ENCODE results near the gene PNPLA5. TPM values are rescaled to one million over a fixed set of nuclear protein-coding genes. Genes with fewer than 3 reads are reported as not detected.
A peak's percentile ranks its signal among the peaks of the same experiment; 100 is the strongest.

Gene PNPLA5
- total and polyA plus RNA-seq, 2 donors (not counting 1 experiment from before 2014, with no cell fraction given) = 0.33 TPM; not detected in 1

- H3K79me2 ChIP-seq (ENCODE audit: control insufficient read depth, insufficient read depth, low read length) = no peaks in the 10 kb centered on the region
- H3K4me3 ChIP-seq (replicated peaks in 1 of 4; ENCODE audit: control extremely low read depth in 1 of 4, insufficient read depth in 1 of 4, low read depth in 3 of 4, low read length in 4 of 4) = no peak overlapping the region
- no peak overlapping the region for H2AFZ ChIP-seq (ENCODE audit: low read length)
- H3K36me3 ChIP-seq (ENCODE audit: control insufficient read depth, insufficient read depth, low read length) = no peaks in the 10 kb centered on the region
- no peak overlapping the region for H3K9ac ChIP-seq (ENCODE audit: insufficient read depth, low read length)
- TF ChIP-seq EZH2 (IDR thresholded peaks at IDR 0.05; ENCODE audit: low read length, missing control alignments) (no peak), CTCF (conservative IDR thresholded peaks at IDR 0.05 in 1 of 2, IDR thresholded peaks at IDR 0.05 in 1 of 2; ENCODE audit: low read depth in 1 of 2, low read length in 2 of 2) (no peak)
- no peaks in the 10 kb centered on the region for H3K9me3 ChIP-seq (ENCODE audit: control insufficient read depth, insufficient read depth, low read depth, low read length)
- H3K4me1 ChIP-seq (ENCODE audit: control insufficient read depth, extremely low read depth, insufficient read depth, low read length) = no peaks in the 10 kb centered on the region
- no peak for DNase-seq (ENCODE audit: low read depth in 2 of 2)
- H3K4me2 ChIP-seq (ENCODE audit: extremely low read depth, insufficient read depth, low read length) = no peak overlapping the region
- no peak overlapping the region for H3K27ac ChIP-seq (ENCODE audit: insufficient read depth, low read length)
- no peaks in the 10 kb centered on the region for H4K20me1 ChIP-seq (ENCODE audit: control insufficient read depth, extremely low read depth, insufficient read depth, low read length)
- H3K27me3 ChIP-seq (ENCODE audit: control insufficient read depth, insufficient read depth, low read length) = peaks cover 2% of the 10 kb centered on the region
Observed at GRCh38 chr22:43883719-43884415, 7.9 kb downstream of the PNPLA5 start.

DNA sequence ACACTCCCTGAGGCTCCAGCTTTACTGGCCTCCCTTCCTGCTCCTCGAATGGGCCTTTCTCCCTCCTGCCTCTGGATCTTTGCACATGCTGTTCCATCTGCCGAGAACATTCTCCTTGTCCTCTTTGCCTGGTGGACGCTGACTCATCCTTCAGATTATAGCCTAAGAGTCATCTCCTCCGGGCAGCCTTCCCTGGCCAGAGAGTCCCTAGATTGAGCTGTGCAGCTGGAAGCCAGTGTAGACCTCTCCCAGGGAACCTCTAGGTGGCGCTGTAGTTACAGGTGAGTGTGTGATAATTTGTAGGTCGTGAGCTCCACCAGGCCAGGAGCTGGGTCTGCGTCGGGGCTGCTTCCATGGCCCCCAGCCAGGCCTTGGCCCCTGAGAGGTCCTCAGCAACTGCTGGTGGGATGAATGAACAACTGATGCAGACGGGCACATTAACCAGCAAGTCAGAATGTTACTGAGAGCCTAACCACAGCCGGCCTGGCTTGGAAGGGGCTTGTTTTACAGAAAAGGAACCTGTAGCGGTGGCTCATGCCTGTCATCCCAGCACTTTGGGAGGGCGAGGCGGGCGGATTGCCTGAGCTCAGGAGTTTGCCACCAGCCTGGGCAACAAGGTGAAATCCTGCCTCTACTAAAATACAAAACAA is 8.7 kb downstream of the PNPLA5 start:
- no peak overlapping the region for H3K4me3 ChIP-seq (replicated peaks in 1 of 4; ENCODE audit: control extremely low read depth in 1 of 4, insufficient read depth in 1 of 4, low read depth in 3 of 4, low read length in 4 of 4)
- peak; percentile 75 to 79 for DNase-seq (ENCODE audit: low read depth in 2 of 2)
- H3K79me2 ChIP-seq (ENCODE audit: control insufficient read depth, insufficient read depth, low read length) = no peaks in the 10 kb centered on the region
- H3K4me1 ChIP-seq (ENCODE audit: control insufficient read depth, extremely low read depth, insufficient read depth, low read length) = no peaks in the 10 kb centered on the region
- TF ChIP-seq EZH2 (IDR thresholded peaks at IDR 0.05; ENCODE audit: low read length, missing control alignments) (no peak), CTCF (conservative IDR thresholded peaks at IDR 0.05 in 1 of 2, IDR thresholded peaks at IDR 0.05 in 1 of 2; ENCODE audit: low read depth in 1 of 2, low read length in 2 of 2) (peak; percentile 40 to 67)
- H3K27me3 ChIP-seq (ENCODE audit: control insufficient read depth, insufficient read depth, low read length) = peaks cover 2% of the 10 kb centered on the region
- H3K36me3 ChIP-seq (ENCODE audit: control insufficient read depth, insufficient read depth, low read length) = no peaks in the 10 kb centered on the region
- H3K27ac ChIP-seq (ENCODE audit: insufficient read depth, low read length) = no peak overlapping the region
- H3K4me2 ChIP-seq (ENCODE audit: extremely low read depth, insufficient read depth, low read length) = no peak overlapping the region
- H3K9ac ChIP-seq (ENCODE audit: insufficient read depth, low read length) = no peak overlapping the region
- no peaks in the 10 kb centered on the region for H4K20me1 ChIP-seq (ENCODE audit: control insufficient read depth, extremely low read depth, insufficient read depth, low read length)
- H3K9me3 ChIP-seq (ENCODE audit: control insufficient read depth, insufficient read depth, low read depth, low read length) = no peaks in the 10 kb centered on the region
- H2AFZ ChIP-seq (ENCODE audit: low read length) = no peak overlapping the region

- Histone ChIP-seq H3K9me3 (ENCODE audit: control insufficient read depth, insufficient read depth, low read depth, low read length) (no peaks in the 10 kb centered on the region), H3K27ac (ENCODE audit: insufficient read depth, low read length) (no peak overlapping the region), H2AFZ (ENCODE audit: low read length) (no peak overlapping the region), H4K20me1 (ENCODE audit: control insufficient read depth, extremely low read depth, insufficient read depth, low read length) (no peaks in the 10 kb centered on the region), H3K4me3 (replicated peaks in 1 of 4; ENCODE audit: control extremely low read depth in 1 of 4, insufficient read depth in 1 of 4, low read depth in 3 of 4, low read length in 4 of 4) (no peak overlapping the region), H3K4me2 (ENCODE audit: extremely low read depth, insufficient read depth, low read length) (no peak overlapping the region), H3K79me2 (ENCODE audit: control insufficient read depth, insufficient read depth, low read length) (no peaks in the 10 kb centered on the region), H3K4me1 (ENCODE audit: control insufficient read depth, extremely low read depth, insufficient read depth, low read length) (no peaks in the 10 kb centered on the region), H3K27me3 (ENCODE audit: control insufficient read depth, insufficient read depth, low read length) (peaks cover 2% of the 10 kb centered on the region), H3K9ac (ENCODE audit: insufficient read depth, low read length) (no peak overlapping the region), H3K36me3 (ENCODE audit: control insufficient read depth, insufficient read depth, low read length) (no peaks in the 10 kb centered on the region)
- DNase-seq (ENCODE audit: low read depth in 2 of 2) = no peak
- TF ChIP-seq CTCF (conservative IDR thresholded peaks at IDR 0.05 in 1 of 2, IDR thresholded peaks at IDR 0.05 in 1 of 2; ENCODE audit: low read depth in 1 of 2, low read length in 2 of 2) (no peak), EZH2 (IDR thresholded peaks at IDR 0.05; ENCODE audit: low read length, missing control alignments) (no peak)
Observed at GRCh38 chr22:43882122-43882767, 9.6 kb downstream of the PNPLA5 start.

Data from fibroblast of lung (primary cell).